BJ (cell line): ENCODE measurements around the gene PADI4. TPM values are rescaled to one million over a fixed set of nuclear protein-coding genes. Genes with fewer than 3 reads are reported as not detected.
"Not testable (repeated sequence)": the region's sequence is repeated elsewhere in the genome, so short reads cannot be mapped to it uniquely, and the experiment has no call there.

ENCODE experiments used
- CTCF ChIA-PET: fragments of 350-600 bp; formaldehyde crosslinking; extraction: SDS; loops from one replicate; lab custom pipeline; 2021; ENCODE audit warnings: antibody characterized with exemption, inconsistent platforms; lab: Yijun Ruan, JAX
- POLR2A ChIA-PET: fragments of 300-600 bp; sonication (Branson Sonifier 250); formaldehyde crosslinking; extraction: SDS; loops from one replicate; lab custom pipeline; 2021; ENCODE audit warnings: antibody characterized with exemption; lab: Charles Lee
- DNase-seq: peaks from one replicate; pipeline ENCODE4 v3.0.0-alpha.2; 2011; ENCODE audit warnings: low read depth
- H3K27me3 ChIP-seq: 2 replicates; pipeline ENCODE4 v1.6.0; 2011; ENCODE audit warnings: low read length; ENCODE audit not compliant: control insufficient read depth, insufficient read depth
- H3K36me3 ChIP-seq: 2 replicates; pipeline ENCODE4 v1.5.1; 2011; ENCODE audit warnings: low read length; ENCODE audit not compliant: control insufficient read depth, insufficient read depth
- H3K4me3 ChIP-seq: 2 replicates; pipeline ENCODE4 v1.5.1; 2011; ENCODE audit warnings: low read depth, mild to moderate bottlenecking, control low read depth, low read length
- CTCF ChIP-seq: IDR thresholded peaks from 2 replicates; pipeline ENCODE4 v1.5.1; 2011; ENCODE audit warnings: low read depth, mild to moderate bottlenecking, control low read depth, inconsistent platforms, low read length, moderate library complexity; ENCODE audit not compliant: insufficient read depth
- polyA plus RNA-seq: library from polyadenylated mRNA; depleted of rRNA; stranded (reverse); fragments of >200 nt; gene quantifications from 2 replicates; pipeline ENCODE4 v1.2.3, GENCODE V29; 2011

PADI4 gene
- polyA plus RNA-seq, 1 experiment, result not detected

- ChIA-PET CTCF (interaction anchor here (0.9 to 1.7 kb wide), 5 partner anchors 9 to 343 kb away, joined by 3 to 9 read pairs (median 4); no protein-coding TSS in a partner anchor), POLR2A (no interaction called here)
- TF ChIP-seq CTCF, result no peak
- peaks cover 6% of the 10 kb centered on the region for H3K36me3 ChIP-seq
- no peaks in the 10 kb centered on the region for H3K27me3 ChIP-seq
- H3K4me3 ChIP-seq, result no peak overlapping the region
- DNase-seq, result no peak
Measured at GRCh38 chr1:17403081-17403480, 95.1 kb downstream of the PADI4 start.

- Histone ChIP-seq H3K27me3 (no peaks in the 10 kb centered on the region), H3K36me3 (peaks cover 10% of the 10 kb centered on the region), H3K4me3 (no peak overlapping the region)
- POLR2A ChIA-PET, result interaction anchor here (0.6 kb wide), 1 partner anchor 93 kb away, joined by 3 read pairs; no protein-coding TSS in a partner anchor
- TF ChIP-seq CTCF, result no peak
- CTCF ChIA-PET, result interaction anchor here (1.0 to 3.7 kb wide), 5 partner anchors 8 to 347 kb away, joined by 3 to 29 read pairs (median 14); no protein-coding TSS in a partner anchor
- DNase-seq, result no peak
Measured at GRCh38 chr1:17404034-17404684, 96.2 kb downstream of the PADI4 start.

- no peak for DNase-seq
- ChIA-PET CTCF (interaction anchor here (1.0 to 3.7 kb wide), 8 partner anchors 8 to 348 kb away, joined by 3 to 29 read pairs (median 4); no protein-coding TSS in a partner anchor), POLR2A (interaction anchor here (0.6 kb wide), 1 partner anchor 92 kb away, joined by 3 read pairs; no protein-coding TSS in a partner anchor)
- H3K27me3 ChIP-seq, result no peaks in the 10 kb centered on the region
- no peak overlapping the region for H3K4me3 ChIP-seq
- H3K36me3 ChIP-seq, result peaks cover 16% of the 10 kb centered on the region
- no peak for TF ChIP-seq CTCF
Measured at GRCh38 chr1:17404820-17405219, 96.8 kb downstream of the PADI4 start.

- H3K27me3 ChIP-seq, result no peaks in the 10 kb centered on the region
- ChIA-PET POLR2A (no interaction called here), CTCF (interaction anchor here (0.6 to 3.9 kb wide), 19 partner anchors 10 to 785 kb away, joined by 3 to 29 read pairs (median 3); no protein-coding TSS in a partner anchor)
- no peak for DNase-seq
- no peak overlapping the region for H3K4me3 ChIP-seq
- TF ChIP-seq CTCF, result peak; percentile 86
- H3K36me3 ChIP-seq, result peaks cover 22% of the 10 kb centered on the region
Measured at GRCh38 chr1:17405898-17406759, 98.1 kb downstream of the PADI4 start.

GRCh38 chr1:17406760-17407475 is 98.9 kb downstream of the PADI4 start:
- H3K4me3 ChIP-seq, POLR2A ChIA-PET, H3K27me3 ChIP-seq, DNase-seq: not testable (repeated sequence)
- CTCF ChIA-PET, result interaction anchor here (0.9 to 3.9 kb wide), 10 partner anchors 10 to 346 kb away, joined by 3 to 29 read pairs (median 4); no protein-coding TSS in a partner anchor
- peaks cover 23% of the 10 kb centered on the region for H3K36me3 ChIP-seq

- peaks cover 33% of the 10 kb centered on the region for H3K36me3 ChIP-seq
- CTCF ChIA-PET, result interaction anchor here (1.0 to 3.9 kb wide), 3 partner anchors 11 to 347 kb away, joined by 3 to 29 read pairs (median 20); no protein-coding TSS in a partner anchor
- POLR2A ChIA-PET, H3K4me3 ChIP-seq, DNase-seq, H3K27me3 ChIP-seq: not testable (repeated sequence)
Measured at GRCh38 chr1:17407786-17408514, 100.0 kb downstream of the PADI4 start.
